Stomach (tissue), 4 donors: Measurements from ENCODE around the gene ZNF823.

Experiments used
- CTCF ChIP-seq, 7 experiments: fragments of 450-650 bp in 4 of 7; fragments of 200-600 bp in 3 of 7; sonication (generic) in 3 of 7; IDR thresholded peaks; one replicate each; pipeline ENCODE4 v1.5.1; 2016 to 2019; ENCODE audit warnings: antibody characterized with exemption in 7 of 7, control low read depth in 2 of 7, mild to moderate bottlenecking in 1 of 7
- EP300 ChIP-seq: sonication (generic); formaldehyde crosslinking; IDR thresholded peaks from one replicate; pipeline ENCODE4 v1.6.1; 2017; ENCODE audit warnings: antibody characterized with exemption

- TF ChIP-seq EP300 (no peak), CTCF (IDR thresholded peaks at IDR 0.05) (no peak)
Measured at GRCh38 chr19:11780431-11781020, 41.8 kb upstream of the ZNF823 start.
